Tongue (tissue), 2 donors: ENCODE results near the gene ABHD2. TPM values are rescaled to one million over a fixed set of nuclear protein-coding genes. Genes with fewer than 3 reads are reported as not detected.
"Not testable (repeated sequence)": the region's sequence is repeated elsewhere in the genome, so short reads cannot be mapped to it uniquely, and the experiment has no call there.

Experiments used
- DNase-seq: peaks from one replicate; pipeline ENCODE4 v3.0.0-alpha.2; 2015
- total RNA-seq: library from RNA; depleted of rRNA; stranded (reverse); fragments of >200 nt; gene quantifications from one replicate; pipeline ENCODE4 v1.2.3, GENCODE V29; 2014

The ABHD2 gene
- total RNA-seq, 1 donor from 2014 or later: 56.5 TPM

DNA sequence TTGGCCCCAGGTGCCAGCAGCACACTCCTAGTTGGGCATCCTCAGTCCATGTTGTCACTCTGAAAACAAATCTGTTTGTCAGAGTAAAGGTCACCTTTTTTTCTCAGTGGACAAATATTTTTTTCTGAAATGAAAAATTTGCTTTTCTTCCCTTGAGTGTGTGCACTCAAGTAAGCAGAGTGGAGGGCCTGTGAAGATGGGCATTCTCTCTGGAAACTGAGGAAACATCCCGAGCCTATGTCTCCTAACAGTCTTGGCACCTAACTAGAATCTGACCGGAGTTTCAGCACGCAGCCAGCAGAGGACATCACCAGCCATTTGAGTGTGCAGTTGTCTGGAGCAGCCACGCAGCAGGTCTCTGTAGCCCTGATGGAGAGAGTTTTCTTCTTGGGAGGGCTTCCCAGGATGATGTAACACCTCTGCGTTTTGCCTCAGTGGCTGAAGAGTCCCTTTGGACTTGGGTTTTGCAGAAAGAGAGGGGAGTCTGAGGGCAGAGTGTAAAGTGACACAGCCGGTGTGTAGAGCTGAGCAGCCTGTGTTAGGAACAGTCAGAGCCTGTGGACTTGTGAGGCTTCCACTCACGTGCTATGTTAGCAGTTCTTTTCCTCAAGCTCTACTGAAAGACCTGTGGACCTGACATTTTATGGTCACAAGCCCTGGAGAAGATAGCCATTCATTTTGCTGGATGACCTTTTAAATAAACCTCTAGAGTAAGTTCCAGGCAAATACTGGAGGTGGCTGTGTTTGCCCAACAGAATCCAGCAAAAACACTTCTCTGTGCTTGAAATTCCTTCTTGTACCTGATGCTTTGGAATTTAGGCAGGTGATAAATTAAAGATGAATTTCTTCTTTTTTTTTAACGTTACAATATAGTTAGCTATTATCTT lies 51.6 kb downstream of the ABHD2 start:
- DNase-seq: peak; percentile 51

DNA sequence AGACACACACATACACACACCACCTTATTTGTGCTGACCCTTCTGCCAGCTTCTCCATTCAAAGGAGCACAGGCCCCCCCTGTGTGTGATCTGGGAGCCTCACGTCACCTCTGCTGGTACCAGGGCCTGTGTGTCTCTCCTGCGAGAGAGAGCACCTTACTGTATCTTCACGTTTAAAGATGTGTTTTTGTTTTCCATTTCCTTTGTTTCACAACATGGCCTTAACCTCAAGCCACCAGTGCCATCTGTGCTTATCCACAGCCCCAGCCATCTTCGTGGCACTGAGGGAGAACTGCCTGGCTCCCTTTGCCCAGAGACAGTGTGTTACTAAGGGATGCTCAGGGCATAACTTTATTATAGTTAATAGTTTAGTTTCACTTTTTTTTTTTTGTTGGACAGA lies 52.3 kb downstream of the ABHD2 start:
- no peak for DNase-seq

DNA sequence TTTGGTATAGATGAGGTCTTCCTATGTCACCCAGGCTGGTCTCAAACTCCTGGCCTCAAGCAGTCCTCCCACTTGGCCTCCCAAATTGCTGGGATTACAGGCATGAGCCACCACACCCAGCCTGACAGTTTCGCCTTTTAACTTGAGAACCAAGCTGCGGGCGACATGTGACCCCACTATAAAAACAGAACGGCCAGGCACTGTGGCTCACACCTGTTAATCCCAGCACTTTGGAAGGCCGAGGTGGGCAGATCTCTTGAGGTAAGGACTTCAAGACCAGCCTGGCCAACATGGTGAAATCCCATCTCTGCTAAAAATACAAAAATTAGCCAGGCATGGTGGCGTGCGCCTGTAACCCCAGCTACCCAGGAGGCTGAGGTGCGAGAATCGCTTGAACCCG lies 52.9 kb downstream of the ABHD2 start:
- DNase-seq: not testable (repeated sequence)

DNA sequence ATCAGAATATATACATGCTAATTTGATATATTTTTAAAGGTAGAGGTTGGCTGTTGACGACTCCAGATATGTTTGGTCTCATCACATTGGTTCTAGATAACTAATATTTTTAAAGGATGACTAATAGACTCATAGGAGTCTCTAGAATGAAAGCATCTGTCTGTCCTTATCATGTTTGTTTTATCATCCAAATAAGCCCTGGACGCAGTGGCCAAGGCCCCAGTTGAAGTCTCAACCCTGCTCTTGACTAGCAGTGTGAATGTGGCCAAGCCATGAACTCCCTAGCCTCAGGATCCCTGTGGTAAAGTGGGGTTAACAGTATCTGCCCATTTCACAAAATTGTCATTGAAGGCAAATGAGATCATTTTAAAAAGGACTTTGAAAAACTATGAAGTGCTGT lies 53.6 kb downstream of the ABHD2 start:
- DNase-seq: no peak

DNA sequence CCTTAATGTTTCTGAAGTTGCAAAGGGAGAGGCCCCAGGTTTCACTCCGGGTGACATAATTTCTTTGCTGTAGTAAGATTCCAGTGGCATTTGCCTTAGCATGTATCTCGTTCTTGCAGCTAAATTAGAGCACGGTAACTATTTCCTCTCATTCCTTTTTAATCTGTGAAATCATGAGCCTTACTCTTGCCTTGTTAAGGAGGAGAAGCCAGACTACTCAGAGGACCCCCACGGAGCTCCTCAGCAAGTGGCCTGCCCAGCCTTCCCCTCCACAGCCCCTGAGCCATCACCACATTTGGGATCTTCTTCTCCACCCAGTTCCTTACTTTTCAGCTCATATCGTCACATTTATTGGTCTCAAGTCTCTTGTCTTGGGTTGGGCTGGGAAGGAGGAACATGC lies 54.2 kb downstream of the ABHD2 start:
- DNase-seq: no peak

DNA sequence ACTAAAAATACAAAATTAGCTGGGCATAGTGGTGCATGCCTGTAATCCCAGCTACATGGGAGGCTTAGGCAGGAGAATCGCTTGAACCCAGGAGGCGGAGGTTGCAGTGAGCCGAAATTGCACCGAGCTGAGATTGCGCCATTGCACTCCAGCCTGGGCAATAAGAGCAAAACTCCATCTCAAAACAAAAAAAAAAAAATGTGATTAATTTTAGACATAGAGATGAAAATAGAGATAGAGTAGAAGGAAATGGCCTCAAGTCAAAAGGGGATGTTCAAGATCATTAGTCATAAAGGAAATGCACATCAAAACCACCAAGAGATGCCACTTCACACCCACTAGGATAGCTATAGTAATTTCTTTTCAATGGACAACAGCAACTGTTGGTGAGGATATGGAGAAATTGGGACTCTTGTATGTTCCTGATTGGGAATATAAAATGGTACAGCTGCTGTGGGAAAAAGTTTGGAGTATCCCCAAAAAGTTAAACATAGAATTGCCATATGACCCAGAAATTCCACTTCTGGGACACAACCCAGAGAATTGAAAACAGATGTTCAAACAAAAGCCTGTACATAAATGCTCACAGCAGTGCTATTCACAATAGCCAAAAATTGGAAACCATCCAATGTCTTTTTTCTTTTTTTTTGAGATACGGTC lies 55.4 kb downstream of the ABHD2 start:
- peak; percentile 96 for DNase-seq

DNA sequence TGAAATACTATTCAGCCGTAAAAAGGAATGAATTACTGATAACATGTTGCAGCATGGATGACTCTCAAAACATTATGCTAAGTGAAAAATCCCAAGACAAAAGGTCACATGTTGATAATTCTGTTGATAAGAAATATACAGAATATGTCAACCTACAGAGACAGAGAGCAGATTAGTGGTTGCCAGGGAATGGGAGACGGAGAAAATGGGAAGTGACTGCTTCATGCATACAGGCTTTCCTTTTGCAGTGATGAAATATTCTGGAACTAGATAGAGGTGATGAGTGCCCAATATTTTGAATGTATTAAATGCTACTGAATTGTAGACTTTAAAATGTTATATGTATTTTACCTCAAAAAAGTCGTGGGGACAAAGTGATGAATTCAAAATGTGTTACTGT lies 56.2 kb downstream of the ABHD2 start:
- DNase-seq: no peak

DNA sequence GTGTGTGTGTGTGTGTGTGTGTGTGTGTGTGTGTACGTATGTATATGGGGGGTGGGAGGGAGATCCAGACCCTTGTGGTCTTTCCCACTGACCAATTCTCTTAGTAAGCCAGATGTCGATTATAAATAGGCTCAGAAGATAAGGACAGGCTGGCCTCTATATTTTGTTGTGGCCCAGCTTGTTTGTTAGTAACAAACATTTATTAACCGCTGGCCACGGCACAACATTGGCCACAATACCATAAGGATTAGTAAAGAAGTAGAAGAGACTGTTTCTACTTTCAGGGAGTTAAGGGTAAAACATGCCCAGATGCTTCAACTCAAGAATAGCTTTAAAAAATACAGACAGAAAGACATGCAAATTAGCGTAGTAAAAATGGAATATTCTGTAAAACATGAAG lies 58.1 kb downstream of the ABHD2 start:
- DNase-seq: no peak

DNA sequence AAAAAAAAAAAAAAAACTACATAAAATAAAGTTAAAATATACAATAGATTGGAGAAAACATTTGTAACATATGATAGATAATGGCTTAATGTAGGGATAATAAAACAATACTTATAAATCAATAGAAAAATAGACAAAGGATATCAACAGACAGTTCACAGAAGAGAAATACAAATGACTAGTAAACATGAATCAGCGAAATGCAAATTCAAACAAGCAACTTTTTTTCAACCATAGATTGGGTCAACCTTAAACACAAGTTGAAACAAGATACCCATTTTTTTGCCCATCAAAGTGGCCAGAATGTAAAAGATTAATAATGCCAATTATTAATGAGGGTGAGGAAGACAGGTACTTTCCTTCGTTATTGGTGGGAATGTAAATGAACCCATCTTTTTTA lies 59.9 kb downstream of the ABHD2 start:
- DNase-seq: no peak

DNA sequence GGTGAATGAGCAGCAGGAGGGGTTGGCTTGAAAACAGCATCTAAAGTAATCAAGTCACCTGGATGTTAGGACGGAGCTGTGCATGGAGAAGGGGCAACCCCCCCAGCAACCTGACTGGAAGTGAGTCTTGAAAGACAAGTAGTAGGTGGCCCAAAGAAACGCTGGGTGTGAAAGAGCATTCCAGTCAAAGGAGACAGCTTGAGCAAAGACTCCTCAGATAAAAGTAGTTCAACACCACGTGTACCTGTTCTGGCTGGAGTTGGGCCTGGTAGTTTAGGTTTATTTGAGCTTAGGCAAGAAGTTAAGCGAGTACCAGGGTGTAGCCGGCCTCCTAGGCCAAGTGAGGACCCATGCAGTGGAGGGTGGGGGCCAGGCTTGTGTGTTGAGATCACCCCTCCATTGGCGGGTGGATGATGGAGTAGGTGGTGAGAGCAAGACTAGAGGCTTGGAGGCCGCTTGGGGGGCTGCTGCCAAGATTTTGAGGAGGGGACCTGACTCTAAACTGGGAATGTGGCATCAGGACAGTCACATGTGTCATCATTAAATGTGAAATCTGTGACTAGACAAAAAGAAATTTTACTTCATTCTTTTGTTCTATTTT lies 61.3 kb downstream of the ABHD2 start:
- no peak for DNase-seq

DNA sequence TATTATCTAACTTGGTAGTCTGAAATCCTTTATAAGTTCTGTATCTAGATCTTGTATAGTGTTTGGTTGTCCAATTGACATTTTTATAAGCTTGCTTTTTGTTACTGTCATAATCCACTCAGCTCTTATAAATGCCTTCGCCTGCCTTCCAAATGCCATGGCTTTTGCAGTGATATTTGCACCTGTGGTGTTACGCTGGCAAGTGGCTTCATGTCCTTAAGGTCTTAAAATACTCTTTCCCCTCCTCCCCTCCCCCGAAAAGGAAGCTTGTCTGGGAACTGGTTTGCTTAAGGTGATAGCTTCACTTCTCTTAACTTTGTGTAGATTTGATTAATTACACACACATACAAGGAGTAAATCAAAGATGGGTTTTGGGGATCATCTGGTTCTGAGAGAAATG lies 62.0 kb downstream of the ABHD2 start:
- DNase-seq: peak; percentile 68

DNA sequence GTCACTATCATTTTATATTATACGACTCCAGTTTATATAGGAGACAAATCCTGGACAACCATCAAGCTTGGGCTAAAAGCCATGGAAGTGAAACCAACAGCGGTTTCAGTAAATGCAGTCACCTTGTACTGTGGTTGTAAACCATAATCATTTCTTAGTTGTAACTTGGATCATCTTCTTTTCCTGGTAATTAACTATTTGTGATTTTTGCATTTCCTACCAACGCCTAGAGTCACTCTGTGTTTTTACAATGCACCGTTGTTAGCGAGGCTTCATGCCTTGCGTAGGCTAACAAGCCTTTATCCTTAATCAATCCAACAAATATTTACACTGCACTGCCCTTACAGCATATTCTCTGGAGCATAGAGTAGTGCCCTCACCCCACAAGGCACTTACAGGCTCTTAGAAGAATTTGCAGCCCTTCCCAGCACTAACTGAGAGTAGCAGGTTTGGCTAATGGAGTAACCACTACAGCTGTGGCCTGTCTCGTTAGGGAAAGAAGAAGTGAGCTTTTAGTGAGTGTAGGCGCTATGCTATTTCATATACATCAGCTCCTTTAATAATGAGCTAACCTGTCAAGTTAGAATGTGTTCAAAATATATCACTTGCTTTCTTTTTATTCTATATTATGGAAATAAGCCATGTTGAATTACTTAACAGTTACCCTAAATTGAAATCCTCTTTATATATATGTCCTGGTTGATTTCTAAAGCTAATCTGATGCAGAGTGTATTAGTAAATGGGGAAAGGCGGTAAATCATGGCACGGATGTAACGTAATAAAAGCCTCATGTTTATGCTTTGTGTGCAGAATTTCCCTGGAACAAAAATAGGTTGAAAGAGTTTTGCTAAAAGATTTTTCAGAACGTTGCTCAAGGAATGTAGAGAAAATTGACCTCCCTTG lies 62.8 kb downstream of the ABHD2 start:
- DNase-seq: peak; percentile 77

DNA sequence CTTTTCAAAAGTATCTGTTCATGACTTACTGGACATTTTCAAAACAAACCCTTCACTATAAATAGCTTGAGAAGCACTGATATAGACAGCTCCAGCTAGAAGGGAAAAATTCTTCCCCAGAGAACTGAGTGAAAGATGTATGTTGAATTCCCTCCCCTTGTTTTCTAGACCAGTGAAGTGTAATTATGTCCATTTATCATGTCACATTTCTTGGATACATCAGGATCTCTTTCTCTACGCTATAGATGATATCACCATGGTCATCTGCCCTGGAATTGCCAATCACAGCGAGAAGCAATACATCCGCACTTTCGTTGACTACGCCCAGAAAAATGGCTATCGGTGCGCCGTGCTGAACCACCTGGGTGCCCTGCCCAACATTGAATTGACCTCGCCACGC lies 66.9 kb downstream of the ABHD2 start:
- DNase-seq: no peak

DNA sequence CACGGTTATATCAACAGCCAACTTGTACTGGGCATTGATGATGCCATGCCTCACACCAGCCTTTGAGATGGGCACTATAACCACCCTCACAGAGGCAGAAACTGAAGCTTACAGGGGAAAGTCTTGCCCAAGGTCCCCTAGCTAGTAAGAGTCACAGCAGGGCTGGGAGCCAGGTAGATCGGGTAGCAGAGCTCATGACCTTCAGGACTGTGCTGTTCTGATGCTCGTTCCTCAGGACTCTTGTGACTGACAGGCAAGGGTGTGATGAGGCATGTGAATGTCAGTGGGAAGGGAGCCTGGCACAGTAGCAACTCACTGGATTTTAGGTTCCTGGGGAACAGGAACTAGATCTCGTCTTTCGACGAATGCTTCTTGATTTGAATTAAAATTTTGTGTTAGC lies 67.4 kb downstream of the ABHD2 start:
- DNase-seq: no peak

DNA sequence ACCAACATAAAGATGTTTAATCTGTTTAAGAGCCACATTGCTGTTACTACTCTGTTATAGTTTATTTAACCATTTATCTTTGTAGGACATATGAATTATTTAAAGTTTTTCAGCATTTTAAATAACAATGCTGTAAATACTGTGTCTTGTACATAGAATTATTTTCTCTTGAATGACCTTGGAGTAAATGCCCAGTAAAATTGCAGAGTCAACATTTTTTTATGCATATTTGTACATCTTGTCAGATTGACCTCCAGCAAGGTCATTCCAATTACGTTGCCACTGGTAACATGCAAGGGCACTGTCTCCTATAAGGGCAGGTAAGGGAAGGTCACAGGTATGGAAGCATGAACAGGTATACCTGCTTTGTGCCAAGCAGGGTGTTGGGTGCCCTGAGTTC lies 68.8 kb downstream of the ABHD2 start:
- no peak for DNase-seq

DNA sequence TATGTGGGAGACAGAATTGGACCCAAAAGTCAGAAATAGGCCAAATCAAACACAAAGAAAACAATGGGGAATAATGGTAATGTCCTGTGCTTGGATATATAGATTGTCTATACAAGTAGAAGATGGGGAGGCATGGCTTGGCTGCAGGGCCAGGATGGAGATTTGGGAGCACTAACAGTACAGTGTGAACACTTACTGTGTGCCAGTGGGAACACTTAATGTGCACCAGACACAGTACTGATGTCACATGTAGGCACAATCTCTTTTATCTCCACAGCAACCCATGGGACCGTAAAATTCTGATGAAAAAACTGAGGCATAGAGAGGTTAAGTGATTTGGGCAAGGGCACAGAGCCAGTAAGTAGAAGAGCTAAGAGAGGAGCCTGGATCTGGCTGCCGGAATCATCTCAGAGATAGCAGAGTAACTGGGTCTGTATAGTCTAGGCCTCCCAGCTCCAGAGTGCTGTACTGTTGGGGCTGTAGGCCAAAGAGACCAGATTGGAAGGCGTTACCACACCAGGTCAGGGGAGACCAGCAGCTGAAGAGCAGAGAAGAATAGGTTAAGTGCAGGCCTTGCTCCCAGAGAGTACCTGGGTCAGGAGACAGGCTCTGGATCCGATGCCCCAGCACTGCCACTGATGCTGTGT lies 69.8 kb downstream of the ABHD2 start:
- no peak for DNase-seq

DNA sequence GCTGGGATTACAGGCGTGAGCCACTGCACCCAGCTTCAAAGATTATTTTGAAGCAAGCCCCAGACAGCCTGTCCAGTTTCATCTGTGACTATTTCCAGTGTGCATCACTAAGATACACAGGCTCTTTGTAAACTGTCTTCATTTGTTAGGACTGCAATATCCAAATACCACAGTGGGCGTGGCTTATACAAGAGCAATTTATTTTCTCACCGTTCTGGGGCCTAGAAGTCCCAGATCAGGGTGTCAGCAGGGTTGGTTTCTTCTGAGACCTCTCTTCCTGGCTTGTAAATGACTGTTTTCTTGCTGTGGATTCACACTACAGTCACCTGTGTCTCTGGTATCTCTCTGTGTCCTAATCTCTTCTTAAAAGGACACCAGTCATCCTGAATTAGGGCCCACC lies 73.4 kb downstream of the ABHD2 start:
- DNase-seq: no peak

DNA sequence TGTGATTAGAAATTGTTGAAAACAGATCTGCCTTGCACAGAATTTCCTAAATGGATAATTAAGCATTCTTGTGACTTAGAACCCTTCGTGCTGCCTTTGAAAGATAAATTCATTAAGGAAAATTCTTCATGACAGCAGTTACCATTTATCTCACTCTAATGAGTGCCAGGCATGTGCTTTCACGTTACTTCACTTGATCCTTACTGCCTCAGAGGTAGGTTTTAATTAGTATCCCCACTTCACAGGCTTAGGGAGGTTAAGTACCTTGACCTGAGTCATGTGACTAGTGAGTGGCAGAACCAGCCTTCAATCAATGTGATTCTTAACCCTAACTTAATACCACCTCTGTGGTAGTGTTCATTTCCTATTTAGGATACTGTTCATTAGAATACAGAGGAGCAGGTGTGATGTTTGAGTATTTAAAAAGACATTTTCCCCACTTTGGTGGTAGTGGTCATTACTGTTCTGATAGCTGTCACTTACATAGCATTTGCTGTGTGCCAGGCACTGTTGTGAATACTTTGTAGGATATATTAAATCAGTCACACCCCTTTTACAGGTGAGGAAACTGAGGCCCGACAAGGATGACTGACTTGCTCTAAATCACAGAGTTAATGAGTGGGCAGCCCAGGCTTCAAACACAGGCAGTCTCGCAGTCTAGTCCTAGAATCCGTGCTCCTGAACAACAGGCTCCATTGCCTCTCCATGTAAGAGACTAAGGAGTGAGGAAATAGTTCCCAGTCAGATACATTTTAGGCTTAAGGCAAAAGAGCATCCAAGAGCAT lies 75.2 kb downstream of the ABHD2 start:
- DNase-seq: no peak

DNA sequence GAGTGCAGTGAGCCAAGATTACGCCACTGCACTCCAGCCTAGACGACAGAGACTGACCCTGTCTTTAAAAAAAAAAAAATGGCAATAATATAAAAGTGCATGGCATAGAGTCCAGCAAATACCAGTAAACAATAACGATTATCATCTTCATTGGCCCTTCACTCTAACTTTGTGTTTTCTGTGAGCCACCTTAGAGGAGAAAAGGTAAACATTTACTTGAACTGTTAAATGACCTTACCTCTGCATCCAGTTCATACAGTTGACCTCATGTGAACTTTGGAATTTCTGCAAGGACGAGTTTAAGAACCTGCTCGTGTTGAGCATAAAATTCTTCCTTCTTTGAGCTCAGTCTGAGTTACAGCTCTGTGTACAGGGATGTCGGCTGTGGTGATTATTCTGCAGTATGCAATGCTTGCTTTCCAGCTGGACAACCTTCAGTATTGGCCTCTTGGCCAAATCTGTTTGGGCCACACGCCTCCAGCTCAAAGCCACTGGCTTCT lies 76.5 kb downstream of the ABHD2 start:
- DNase-seq: no peak

DNA sequence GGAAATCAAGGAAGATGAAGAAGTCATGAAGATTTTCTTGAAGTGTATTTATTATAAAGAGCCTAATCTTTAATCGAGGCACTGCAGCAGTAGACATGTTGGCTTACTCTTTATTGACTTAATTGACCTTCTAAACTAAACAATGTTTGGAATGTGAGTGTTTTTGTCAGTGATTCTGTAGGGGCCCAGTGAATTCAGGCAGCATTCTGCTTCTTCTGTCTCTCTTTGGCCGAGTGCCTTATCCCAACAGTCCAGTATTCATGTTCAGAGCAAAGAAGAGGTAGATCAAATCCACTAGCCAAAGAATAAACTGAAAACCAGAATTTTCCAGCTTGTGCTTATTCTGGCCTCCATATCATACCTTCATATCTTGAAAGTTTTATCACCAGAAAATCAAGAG lies 77.4 kb downstream of the ABHD2 start:
- no peak for DNase-seq
